ENCODE results near the gene SMS.
"Not testable (repeated sequence)": the region's sequence is repeated elsewhere in the genome, so short reads cannot be mapped to it uniquely, and the experiment has no call there.

SMS gene

DNA sequence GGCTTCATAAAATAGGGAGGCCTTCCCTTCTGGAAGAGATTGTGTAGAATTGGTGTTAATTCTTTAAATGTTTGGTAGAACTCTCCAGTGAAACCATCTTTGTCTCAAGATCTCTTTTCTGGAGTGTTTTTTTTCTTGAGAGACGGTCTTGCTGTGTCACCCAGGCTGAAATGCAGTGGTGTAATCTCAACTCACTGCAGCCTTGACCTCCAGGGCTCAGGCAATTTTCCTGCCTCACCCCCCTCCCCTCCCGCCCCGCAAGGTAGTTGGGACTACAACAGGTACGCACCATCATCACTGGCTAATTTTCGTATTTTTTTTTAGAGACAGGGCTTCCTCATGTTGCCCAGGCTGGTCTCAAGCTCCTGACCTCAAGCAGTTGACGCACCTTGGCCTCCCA, 12.1 kb downstream of the SMS start:
- no peak for DNase-seq

DNA sequence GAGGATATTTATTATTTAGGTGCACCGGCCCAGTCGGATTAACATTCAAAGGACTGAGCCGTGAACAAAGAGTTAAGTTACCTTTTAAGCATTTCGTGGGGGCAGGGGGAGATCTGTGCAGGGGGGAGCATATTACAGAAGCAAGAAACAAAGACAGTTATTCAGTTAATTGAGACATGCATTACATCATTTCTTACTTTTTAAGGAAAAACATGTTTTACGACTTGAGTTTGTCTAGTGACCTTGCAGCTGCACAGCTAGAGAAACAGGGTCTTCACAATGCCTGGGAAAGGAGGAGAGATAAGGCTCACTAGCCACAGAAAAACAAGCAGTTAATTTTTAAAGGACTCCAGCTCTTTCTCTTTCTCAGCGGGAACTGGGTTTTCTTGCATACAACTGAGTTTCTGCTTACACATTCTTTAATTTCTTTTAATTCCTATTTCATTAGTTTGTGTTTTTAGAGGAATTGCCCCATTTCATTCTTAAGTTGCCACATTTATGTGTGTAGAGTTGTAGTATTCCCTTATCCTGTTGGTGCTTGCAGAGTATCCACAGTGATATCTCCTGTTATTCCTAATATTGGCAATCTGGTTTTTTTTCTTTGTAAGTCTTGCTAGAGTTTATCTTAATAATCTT, 12.8 kb downstream of the SMS start:
- DNase-seq: not testable (repeated sequence)

DNA sequence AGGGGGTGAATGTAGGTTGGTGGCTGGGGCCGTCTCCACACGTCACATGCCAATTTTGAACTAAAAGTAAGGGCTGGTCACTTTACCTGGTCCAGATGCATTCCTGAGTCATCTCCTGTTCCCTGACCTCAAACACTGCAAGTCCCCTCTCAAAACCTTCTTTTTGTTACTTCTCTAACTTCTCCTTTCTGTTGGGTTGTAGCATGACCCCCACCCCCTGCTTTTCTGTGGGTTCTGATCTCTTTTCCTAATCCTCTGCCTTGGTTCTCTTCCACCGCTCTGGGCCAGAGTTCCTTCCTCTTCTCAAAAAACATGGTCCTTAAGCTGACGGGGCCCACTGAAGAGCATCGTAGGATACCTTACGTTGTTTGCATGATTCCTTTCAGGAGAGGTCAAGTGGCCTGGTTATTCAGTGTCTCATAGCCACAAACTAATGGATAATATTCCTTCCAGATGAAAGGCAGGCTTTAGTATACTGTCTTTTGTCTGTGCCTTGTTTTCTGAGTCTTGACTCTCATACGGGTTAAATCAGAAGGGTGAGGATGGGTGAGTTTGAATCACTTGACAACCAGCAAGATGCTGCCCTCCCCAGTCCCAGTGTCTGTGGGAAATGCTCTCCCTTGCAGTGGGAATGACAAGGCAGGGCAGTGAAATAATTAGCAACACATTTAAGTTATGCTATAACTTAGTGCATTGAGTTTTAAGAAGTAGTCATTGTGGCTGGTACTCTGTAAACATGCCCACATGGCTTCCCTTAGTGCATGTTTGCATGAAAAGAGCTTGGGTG, 15.1 kb downstream of the SMS start:
- no peak for DNase-seq

DNA sequence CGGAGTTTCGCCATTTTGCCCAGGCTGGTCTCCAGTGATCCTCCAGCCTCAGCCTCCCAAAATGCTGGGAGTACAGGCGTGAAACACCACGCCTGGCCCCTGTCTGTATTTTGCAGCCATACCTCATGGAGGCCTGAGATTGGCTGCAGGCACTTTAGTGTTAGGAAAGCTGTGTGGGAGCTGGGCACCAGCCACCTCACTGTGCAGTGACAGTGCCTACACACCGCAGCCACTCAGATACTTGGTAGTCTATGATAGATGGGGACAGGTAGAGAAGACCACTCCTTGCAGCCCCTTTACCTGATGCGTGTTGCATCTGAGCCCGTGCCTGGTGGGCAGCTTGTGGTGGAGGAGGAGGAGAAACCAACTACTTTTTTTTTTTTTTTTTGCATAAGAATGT, 16.3 kb downstream of the SMS start:
- no peak for DNase-seq

DNA sequence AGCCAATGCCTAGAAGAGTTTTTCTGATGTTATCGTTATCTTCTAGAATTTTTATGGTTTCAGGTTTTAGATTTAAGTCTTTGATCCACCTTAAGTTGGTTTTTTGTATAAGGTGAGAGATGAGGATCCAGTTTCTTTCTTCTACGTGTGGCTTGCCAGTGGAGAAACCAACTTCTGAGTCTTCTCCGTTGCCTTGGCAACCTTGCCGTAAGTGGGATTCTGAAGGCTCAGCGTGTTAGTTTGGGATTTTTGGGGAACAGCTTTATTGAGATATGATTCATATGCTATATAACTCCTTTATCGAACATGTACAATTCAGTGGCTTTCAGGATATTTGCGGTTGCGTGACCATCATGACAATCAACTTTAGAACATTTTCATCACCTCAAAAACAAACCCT, 17.7 kb downstream of the SMS start:
- DNase-seq: no peak

DNA sequence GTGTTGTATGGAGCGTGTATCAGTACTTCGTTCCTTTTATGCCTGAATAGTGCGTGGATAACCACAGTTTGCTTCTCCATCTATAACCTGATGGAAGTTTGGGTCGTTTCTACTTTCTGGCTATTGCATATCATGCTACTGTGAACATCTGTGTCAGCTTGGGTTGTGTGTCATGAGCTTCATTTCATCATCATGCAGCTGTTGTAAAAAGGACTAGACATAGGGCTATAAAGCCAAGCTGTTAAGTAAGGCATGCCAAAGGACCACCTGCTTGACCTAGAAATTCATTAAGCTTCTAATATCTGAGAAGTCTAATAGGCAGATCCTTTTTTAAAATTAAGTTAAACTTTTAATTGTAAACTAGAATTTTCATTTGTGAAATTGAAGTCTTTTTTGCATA, 18.4 kb downstream of the SMS start:
- DNase-seq: no peak

DNA sequence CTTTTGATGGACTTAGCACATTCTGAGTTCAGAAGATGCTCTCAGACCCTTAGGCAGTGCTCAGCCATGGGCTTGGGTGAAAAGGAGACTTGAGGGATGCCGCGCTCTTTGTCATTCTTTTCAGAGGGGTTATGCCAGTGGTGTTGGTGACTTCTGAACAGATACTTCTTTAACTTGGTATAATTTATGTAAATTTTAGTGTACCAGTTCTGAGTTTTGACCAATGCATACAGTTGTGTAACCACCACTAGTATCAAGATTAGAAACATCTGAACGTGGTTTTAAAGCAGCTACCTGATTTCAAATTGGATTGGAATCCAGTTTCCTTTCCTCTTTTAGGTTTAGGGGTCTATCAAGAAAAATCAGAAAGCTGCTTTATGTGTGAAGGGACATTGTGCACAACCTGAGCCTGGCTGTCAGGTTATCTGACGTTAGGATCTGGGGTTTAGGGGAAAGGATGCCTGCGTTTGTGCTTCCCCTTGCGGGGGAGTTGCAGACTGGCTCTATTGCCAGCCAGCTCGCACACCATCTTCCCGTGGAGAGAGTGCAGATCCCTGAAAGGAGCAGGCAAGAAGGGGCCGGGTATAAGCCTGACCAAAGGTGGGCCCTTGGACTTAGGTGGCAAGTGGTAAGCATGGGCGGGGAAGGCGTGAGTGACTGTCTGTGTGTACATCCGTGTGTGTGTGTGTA, 19.0 kb downstream of the SMS start:
- no peak for DNase-seq

DNA sequence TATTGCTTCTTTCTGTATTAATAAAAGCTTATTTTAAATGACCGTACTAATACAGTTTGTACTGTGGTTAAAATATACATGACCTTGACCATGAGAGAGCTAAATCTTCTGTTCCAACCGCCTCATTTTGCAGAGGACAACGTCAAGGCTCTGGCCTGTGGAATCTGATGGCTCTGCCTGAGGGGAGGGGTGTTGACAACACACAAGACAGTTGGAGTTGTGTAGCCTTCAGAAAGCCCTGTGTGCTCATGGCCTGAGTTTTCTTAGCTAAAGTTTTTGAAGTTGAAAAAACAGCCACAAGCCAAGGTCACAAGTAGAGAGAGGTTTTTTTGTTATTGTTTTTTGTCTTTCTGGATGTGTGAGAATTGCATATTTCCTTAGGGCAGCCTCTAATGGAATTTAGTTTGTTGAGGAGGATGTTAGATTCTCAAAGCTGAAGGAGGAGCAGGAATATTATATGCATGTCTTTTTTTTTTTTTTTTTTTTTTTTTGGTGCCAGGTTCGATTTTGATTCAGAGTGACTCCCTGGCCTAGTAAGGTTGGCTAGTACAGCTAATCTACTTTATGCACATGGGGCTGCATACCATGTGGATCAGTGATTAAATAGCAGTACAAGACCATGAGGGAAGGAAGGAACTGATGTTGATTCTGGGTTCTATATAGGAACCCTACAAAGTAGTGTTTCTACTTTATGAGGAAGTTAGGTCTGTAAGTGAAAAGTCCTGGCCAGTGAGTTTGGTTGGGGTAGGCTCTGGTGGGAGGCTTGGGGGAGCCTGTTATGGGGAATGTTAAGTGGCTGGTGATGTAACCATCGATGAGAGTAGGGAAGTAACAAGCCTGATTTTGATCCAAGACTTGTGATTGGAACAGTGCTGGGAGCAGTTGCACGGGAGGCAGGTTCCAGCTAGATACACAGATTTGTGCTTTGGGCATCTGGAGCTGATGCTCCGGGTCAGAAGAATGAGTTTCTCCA, 20.3 kb downstream of the SMS start:
- no peak for DNase-seq

DNA sequence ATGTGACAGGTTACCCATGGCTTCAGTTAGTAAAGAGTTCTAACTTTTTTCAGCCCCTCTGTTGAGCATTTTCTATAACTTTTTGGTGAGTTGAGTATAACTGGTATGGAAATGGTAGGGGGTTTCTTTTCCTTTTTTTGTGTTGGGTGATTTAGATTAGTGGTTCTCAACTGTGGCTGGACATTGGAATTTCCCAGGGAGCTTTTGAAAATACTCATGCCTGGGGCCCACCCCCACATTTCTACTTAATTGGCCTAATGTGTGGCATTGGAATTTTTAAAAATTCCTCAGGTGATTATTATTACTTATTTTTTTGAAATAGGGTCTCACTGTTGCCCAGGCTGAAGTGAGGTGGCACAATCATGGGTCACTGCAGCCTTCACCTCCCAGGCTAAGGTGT, 21.9 kb downstream of the SMS start:
- DNase-seq: no peak

DNA sequence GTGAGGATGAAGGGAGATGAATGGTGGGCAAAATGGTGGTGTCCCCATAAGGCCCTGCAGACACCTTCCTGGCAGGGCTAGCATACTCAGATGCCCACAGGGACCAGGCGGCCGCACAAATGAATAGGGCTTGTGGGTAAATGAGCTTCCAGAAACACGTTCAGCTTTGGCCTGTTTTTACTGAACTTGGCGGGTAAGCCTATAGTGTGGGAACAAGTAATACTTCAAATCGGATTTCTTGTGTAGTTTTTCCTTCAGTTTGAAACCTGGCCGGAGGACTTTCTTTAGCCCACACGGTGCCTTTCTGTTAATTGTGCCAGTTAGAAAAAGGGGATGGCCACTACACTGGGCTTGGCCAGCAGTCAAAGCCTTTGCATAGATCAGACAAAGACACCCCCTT, 22.8 kb downstream of the SMS start:
- no peak for DNase-seq

DNA sequence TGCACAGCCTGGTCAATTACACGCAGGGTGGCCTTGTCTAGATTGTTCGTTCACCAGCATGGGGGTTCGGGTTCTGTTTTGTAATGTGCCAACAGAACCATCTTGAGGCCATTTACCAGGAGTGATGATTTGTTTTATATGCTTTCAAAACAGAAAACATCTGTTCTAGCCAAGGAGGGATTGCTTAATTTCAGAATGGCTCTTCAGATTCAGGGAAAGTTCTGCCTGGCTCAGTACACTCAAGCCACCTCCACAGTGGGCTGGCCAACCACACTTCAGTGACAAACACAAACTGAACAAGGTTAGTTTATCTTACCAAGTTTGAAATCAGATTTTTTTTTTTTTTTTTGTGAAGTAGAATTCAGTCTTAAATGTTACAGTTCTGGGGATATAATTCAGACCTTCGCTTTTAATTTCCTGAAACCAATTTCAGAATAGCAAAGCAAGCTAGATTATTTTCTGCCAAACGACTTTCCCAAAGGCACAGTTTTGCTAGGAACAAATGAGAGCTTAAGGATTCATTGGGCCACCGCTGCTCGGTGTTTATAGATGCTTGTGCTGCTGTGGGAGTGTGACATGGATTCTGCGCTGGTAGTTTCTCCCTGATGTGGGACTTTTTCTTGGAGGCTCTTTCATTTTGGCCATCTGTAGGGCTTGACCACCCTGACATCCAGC, 23.4 kb downstream of the SMS start:
- DNase-seq: no peak

DNA sequence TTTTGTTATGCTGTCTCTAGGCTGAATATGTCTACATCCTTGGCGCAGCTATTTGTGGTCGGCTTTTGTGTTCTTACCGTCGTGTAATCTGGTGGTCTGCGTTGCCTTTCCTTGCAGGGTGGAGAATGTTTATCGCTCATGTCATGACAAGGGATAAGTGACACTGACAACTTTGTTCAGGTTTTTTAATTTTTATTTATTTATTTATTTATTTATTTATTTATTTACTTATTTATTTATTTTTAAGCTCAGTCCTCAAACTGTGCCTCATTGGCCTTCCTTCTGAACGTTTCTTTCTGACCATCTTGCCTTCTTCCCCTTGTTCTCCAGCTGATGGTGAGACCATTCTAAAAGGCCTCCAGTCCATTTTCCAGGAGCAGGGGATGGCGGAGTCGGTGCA, 26.4 kb downstream of the SMS start:
- no peak for DNase-seq

DNA sequence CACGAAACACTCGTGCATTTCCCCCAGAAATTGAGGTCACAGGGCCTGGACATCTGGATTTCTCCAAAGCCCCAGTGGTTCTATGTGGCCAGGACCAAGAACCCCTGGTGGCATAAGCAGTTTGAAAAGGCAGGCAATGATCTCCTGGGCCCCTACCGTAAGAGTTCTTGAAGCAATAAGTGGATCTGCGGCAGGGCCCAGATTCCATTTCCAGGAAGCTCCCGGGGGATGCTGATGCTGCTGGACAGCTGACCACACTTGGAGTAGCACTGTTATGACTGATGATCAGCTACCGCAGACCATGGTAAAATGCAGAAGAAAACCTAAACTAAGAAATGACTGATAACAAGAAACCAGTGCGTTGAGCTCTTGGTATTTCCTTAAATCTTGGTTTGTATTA, 27.8 kb downstream of the SMS start:
- no peak for DNase-seq

DNA sequence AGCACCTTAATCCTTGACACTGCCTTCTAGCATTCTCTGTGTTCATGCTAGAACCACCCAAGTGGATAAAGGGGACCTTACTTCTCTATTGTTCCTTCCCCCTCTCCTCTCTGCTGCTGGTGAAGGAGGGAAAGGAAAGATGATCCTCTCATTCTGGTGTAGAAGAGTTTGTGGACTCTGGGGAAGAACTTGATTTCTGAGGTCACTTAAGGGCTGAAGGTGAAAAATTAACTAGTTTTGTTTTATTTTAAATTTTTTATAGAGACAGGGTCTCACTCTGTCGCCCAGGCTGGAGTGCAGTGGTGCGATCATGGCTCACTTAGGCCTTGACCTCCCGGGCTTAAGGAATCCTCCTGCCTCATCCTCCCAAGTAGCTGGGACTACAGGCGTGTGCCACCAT, 29.8 kb downstream of the SMS start:
- DNase-seq: no peak

DNA sequence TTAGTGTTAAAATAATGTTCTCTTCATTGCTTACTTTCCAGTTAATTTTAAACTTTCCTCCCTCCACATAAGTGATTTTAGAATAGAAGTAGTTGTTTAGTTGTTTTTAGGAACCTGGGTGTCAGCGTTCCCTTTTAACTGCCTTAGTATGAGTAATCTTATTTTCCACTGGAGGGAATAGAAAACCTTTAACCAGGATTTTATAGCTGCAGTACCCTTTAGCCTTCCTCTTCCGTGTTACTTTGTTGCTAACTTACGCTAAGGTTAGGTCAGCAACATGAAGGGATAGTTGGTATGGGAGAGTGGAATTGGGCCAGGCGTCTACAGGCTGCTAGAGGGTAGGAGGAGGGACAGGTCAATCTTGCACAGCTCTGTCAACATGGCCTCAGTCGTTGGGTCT, 31.5 kb downstream of the SMS start:
- DNase-seq: no peak

DNA sequence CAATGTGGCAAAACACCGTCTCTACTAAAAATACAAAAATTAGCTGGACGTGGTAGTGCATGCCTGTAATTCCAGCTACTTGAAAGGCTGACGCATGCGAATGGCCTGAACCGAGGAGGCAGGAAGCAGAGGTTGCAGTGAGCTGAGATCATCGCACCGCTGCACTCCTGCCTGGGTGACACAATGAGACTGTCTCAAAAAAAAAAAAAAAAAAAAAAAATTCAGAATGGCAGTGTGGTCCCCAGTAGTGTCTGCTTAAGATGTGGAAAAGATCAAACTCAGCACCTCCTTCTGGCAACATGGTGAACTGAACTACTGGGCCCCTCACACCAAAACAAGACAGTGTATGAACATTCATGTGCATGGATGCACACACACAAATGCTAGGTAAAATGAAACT, 32.2 kb downstream of the SMS start:
- no peak for DNase-seq

DNA sequence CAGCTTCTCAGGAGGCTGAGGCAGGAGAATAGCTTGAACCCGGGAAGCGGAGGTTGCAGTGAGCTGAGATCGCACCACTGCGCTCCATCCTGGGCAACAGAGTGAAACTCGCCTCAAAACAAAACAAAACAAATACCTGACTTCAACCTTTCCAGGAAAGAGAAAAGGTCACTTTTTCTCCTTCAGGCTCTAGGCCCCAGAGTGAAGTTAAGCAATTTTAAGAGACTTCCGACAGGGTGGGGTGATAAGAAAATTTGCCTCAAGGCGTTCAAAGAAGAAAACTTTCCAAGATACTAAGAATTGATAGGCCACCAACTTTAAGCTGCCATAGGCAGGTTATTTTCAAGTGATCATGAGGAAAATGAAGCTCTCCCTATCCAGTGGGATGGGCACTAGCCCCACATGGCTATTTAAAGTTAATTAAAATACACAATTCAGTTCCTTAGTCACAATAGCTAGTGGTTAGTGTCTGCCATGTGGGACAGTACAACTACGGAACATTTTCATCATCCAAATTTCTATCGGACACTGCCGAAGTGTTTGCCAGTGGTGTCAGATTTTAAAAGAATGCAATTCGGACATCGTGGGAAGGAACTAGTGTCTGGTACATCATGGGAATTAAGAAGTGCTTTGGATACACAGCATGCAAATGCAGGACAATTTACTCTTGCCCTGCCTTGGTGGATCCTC, 33.0 kb downstream of the SMS start:
- DNase-seq: no peak

DNA sequence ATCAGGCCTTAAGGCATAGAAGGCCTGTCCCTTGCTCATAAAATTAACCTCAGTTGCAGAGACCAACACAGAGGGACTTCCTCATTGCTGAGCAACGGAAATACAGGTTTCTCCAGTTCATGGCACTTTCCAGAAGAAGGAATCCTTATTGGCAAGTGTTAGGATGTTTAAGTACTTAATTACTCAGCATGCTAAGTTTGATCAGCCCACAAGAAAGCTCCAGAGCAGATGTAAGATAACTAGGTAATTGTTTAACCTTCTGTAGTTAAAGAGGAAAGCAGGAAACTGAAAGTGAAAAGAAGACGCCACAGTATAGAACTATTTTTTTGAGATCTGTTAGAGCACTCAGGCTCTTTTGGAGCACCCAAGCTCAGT, 33.5 kb downstream of the SMS start:
- no peak for DNase-seq

DNA sequence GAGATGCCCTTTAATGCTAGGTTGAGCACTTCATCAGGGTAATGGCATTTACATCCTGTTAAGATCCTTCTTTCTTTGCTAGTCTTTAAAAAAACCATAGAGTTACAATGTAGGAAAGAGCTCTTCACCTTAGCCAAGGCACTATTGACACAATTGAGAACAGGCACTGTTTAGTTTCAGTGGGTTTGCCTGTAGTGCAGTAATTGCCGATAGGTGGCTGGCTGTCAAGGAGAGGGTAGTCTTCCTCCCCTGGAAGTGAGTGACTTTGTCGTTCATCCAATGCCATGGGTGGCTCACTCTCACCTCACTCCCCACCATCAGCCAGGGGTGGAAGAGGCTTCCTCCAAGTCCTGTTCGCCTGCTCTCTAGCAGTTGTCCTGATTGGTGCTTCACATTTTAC, 34.7 kb downstream of the SMS start:
- no peak for DNase-seq

DNA sequence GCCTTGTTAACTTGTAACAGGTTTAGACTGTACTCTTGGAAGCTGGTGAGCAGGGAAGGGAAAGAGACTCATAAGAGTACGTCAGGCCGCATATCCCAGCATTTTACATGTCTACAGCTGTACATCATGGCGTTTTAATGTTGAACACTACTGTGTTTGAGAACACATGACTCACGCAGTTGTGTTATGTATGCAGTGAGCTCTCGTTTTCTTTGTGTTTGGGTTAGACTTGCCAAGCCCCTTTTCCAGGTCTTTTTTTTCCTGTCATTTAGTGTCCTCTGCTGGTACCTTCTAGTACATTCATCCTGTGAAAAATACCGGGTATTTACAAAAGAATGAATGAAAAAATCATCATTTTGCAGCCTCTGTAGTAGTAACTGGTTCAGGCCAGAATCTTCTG, 35.3 kb downstream of the SMS start:
- DNase-seq: no peak

DNA sequence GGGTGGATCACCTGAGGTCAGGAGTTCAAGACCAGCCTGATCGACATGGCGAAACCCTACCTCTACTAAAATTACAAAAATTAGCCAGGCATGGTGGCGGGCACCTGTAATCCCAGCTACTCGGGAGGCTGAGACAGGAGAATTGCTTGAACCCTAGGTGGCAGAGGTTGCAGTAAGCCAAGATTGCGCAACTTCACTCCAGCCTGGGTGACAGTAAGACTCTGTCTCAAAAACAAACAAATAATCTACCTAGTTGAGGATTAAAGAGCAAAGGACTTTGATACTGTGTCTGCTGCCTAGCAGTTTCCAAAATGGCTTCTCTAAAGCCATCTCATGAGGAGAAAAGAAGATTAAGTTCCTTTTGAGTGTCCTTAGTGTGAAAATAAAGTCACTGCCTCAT, 37.8 kb downstream of the SMS start:
- DNase-seq: no peak

DNA sequence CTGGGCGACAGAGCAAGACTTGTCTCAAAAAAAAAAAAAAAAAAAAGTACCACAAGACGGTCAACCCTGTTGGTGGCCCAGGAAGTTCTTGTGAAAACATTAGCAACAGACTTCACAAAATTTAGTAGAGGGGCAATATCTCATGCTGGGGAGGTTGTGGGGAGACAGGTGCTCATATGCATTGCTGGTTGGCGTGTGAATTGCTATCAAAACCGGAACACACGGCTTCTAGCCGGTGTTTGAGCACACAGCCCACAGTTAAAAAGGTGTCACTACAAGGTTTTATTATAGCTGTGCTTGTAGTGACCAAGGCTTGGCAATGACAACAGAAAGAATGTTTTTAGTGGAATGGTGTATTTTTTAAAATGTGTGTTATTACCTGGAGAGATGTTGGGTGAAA, 41.8 kb downstream of the SMS start:
- DNase-seq: no peak

All from NCI-H1436 treated with DMSO at 0.1 percent for 48 hours (cell line).